Naive thymus-derived CD8-positive, alpha-beta T cell (primary cell): Measurements from ENCODE around the gene GPX3. TPM values are rescaled to one million over a fixed set of nuclear protein-coding genes. Genes with fewer than 3 reads are reported as not detected.
A peak's percentile ranks its signal among the peaks of the same experiment; 100 is the strongest.

ENCODE experiments used
- ATAC-seq, 2 donors: fragments of 150-1000 bp; cut with Tn5 transposase in 1 of 2; sonication (Bioruptor Pico), chemical (Tn5 transposase) in 1 of 2; 1 replicate in 1 of 2; 2 replicates in 1 of 2; pipeline ENCODE4 v1.10.0; 2021; ENCODE audit warnings: mild to moderate bottlenecking in 2 of 2, moderate library complexity in 2 of 2
- POLR2A ChIA-PET: fragments of 350-600 bp; sonication (Branson Sonifier 250); formaldehyde crosslinking; loops from one replicate; lab custom pipeline; 2021; ENCODE audit warnings: antibody characterized with exemption; lab: Charles Lee
- DNase-seq, 10 donors: peaks; one replicate each; pipeline versions ENCODE4 v3.0.0 to v3.0.0-alpha.2; 2020 to 2022
- H3K27ac Mint-ChIP-seq, 10 donors: one replicate each; pipeline ENCODE4 v1.8.0; 2020 to 2022; ENCODE audit warnings: mild to moderate bottlenecking in 10 of 10, mixed read lengths in 10 of 10, moderate library complexity in 4 of 10, inconsistent platforms in 1 of 10
- H3K27me3 Mint-ChIP-seq, 5 donors: one replicate each; pipeline ENCODE4 v1.8.0; 2021 to 2022; ENCODE audit warnings: mixed read lengths in 5 of 5
- H3K36me3 Mint-ChIP-seq, 3 donors: one replicate each; pipeline ENCODE4 v1.8.0; 2020 to 2022; ENCODE audit warnings: mixed read lengths in 3 of 3, mild to moderate bottlenecking in 2 of 3, inconsistent platforms in 1 of 3
- H3K4me1 Mint-ChIP-seq, 4 donors: one replicate each; pipeline ENCODE4 v1.8.0; 2021 to 2022; ENCODE audit warnings: mixed read lengths in 4 of 4
- H3K4me3 Mint-ChIP-seq, 10 donors: one replicate each; pipeline ENCODE4 v1.8.0; 2020 to 2022; ENCODE audit warnings: mild to moderate bottlenecking in 10 of 10, mixed read lengths in 10 of 10, moderate library complexity in 6 of 10, inconsistent platforms in 1 of 10
- H3K9me3 Mint-ChIP-seq, 9 donors: one replicate each; pipeline ENCODE4 v1.8.0; 2020 to 2022; ENCODE audit warnings: mixed read lengths in 9 of 9, mild to moderate bottlenecking in 3 of 9, inconsistent platforms in 1 of 9, moderate library complexity in 1 of 9
- polyA plus RNA-seq, 3 donors: library from polyadenylated mRNA; unstranded; fragments of 300-500 nt; fragmentation: Illumina TruSeq; gene quantifications; one replicate each; pipeline ENCODE4 v1.2.3, GENCODE V29; 2021
- total RNA-seq, 8 experiments: library from RNA in 2 of 8; stranded (reverse) in 2 of 8; gene quantifications; one replicate each; pipeline ENCODE4 v1.2.3 and lab custom pipeline; 2021 to 2026

GPX3 gene
- total and polyA plus RNA-seq, 5 experiments from 2014 or later = 0.35 to 1.9 TPM; not detected in 3

DNA sequence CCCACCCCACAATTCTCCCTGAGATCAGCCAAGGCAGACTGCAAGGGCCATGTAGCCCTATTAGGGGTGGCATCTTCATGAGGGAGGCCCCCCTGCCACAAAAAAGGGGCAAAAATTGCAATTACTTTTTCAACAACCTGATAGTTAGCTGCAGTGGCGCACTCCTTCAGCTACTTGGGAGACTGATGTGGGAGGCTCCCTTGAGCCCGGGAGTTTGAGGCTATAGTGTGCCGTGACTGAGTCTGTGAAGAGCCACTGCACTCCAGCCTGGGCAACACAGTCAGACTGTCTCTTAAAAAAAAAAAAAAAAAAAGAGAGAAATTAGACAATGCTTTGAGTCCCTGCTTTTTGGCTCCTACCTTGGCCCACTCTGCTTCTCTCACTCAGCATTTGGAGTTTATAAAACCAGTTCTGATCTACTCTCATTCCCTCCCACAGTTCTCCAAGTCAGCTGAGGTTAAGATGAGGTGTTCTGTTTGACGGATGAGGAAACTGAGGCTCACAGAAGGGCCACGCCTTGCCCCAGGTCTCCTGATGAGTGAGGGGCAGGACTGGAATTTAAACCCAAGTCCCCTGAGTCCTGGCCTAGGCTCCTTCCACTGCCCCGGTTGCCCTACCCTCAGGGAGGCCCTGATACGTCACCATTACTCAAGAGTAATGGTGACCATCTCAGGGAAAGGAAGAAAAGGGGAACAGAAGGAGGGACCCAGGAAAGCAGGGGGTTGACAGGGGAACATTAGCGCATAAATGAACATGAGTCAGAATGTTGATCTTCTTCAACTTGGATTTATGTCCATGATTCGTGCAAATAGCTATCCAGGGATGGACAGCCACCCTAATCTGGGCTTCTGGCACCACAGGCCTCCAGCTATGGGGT, 9.0 kb downstream of the GPX3 start:
- POLR2A ChIA-PET = no interaction called here
- Mint-ChIP-seq H3K36me3 (peaks cover 8 to 63% (median 29%) of the 10 kb centered on the region in 3 donors), H3K9me3 (no peaks in the 10 kb centered on the region)

GRCh38 chr5:151030056-151030336, 9.6 kb downstream of the GPX3 start:
- DNase-seq (no peak), ATAC-seq (no peak)
- Mint-ChIP-seq H3K27ac (no peak overlapping the region), H3K9me3 (no peaks in the 10 kb centered on the region), H3K4me3 (no peak overlapping the region), H3K36me3 (peaks cover 8 to 69% (median 32%) of the 10 kb centered on the region in 3 donors), H3K4me1 (no peaks in the 10 kb centered on the region), H3K27me3 (no peaks in the 10 kb centered on the region)
- POLR2A ChIA-PET = no interaction called here

More for the DNA sequence above, 9.0 kb downstream of the GPX3 start:
- H3K4me1 Mint-ChIP-seq = peaks cover 0 to 4% (median 2%) of the 10 kb centered on the region in 4 donors
- peak overlapping the region in 1 of 10 donors; percentile 30 for H3K27ac Mint-ChIP-seq
- ATAC-seq (no peak), DNase-seq (no peak)
- H3K27me3 Mint-ChIP-seq = no peaks in the 10 kb centered on the region
- H3K4me3 Mint-ChIP-seq = no peak overlapping the region

- Mint-ChIP-seq H3K36me3 (peaks cover 8 to 73% (median 32%) of the 10 kb centered on the region in 3 donors), H3K4me1 (no peaks in the 10 kb centered on the region), H3K9me3 (no peaks in the 10 kb centered on the region), H3K27ac (no peak overlapping the region), H3K4me3 (no peak overlapping the region), H3K27me3 (no peaks in the 10 kb centered on the region)
- ATAC-seq (no peak), DNase-seq (no peak)
- POLR2A ChIA-PET = no interaction called here
Observed at GRCh38 chr5:151030379-151030778, 10.0 kb downstream of the GPX3 start.

- Mint-ChIP-seq H3K4me3 (no peak overlapping the region), H3K4me1 (no peaks in the 10 kb centered on the region), H3K27me3 (no peaks in the 10 kb centered on the region), H3K9me3 (no peaks in the 10 kb centered on the region), H3K36me3 (peaks cover 8 to 83% (median 38%) of the 10 kb centered on the region in 3 donors), H3K27ac (no peak overlapping the region)
- ATAC-seq (no peak), DNase-seq (no peak)
- POLR2A ChIA-PET = no interaction called here
Observed at GRCh38 chr5:151031554-151031953, 11.2 kb downstream of the GPX3 start.

DNA sequence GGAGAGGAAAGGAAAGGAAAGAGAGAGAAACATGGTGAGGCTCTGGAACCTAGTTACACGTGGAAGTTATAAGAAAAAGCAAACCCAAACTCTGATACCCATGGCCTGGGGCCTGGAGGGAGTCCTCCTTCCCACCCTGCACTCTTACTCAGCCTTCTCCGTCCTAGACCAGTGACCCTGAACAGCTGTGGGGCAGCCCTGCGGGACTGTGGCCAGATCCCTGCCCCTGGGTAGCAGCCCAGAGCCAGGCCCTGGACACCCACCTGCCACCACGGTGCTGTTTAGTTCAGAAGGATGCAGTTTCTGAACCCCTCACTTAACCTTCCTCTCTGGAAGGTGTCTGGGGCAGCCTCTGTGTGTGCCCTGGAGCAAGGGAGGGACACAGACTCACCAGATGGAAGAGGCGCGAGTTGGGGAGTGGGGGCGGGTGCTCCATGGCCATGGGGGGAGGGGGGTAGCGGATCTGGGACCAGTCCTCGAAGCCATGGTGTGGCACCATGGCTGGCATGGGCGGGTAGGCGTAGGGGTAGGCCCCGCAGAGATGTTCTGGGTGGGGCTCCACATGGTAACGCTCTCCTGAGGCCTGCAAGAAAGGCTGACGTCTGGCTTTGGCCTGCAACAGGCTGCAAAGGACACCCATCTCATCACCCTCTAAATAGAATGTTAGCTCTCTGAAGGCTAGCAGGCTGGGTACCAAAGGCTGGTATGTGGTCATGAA, 13.0 kb downstream of the GPX3 start:
- Mint-ChIP-seq H3K27me3 (no peaks in the 10 kb centered on the region), H3K27ac (peak overlapping the region in 1 of 10 donors; percentile 39), H3K4me3 (no peak overlapping the region), H3K9me3 (no peaks in the 10 kb centered on the region), H3K36me3 (peaks cover 8 to 98% (median 45%) of the 10 kb centered on the region in 3 donors), H3K4me1 (peaks cover 0 to 2% (median 0%) of the 10 kb centered on the region in 4 donors)
- no peak for ATAC-seq
- POLR2A ChIA-PET = interaction anchor here (0.6 to 0.7 kb wide), 2 partner anchors 9 to 255 kb away, joined by 3 to 6 read pairs; partner anchors contain the start of gene SMIM3
- no peak for DNase-seq

GRCh38 chr5:151034422-151035379, 14.3 kb downstream of the GPX3 start:
- no peaks in the 10 kb centered on the region for H3K27me3 Mint-ChIP-seq
- POLR2A ChIA-PET = interaction anchor here (0.6 kb wide), 1 partner anchor 129 kb away, joined by 5 read pairs; no protein-coding TSS in a partner anchor
- no peak for ATAC-seq
- peaks cover 0 to 4% (median 0%) of the 10 kb centered on the region in 4 donors for H3K4me1 Mint-ChIP-seq
- no peaks in the 10 kb centered on the region for H3K9me3 Mint-ChIP-seq
- no peak overlapping the region for H3K4me3 Mint-ChIP-seq
- DNase-seq = no peak
- H3K27ac Mint-ChIP-seq = peak overlapping the region in 1 of 10 donors; percentile 78
- H3K36me3 Mint-ChIP-seq = peaks cover 8 to 96% (median 39%) of the 10 kb centered on the region in 3 donors

DNA sequence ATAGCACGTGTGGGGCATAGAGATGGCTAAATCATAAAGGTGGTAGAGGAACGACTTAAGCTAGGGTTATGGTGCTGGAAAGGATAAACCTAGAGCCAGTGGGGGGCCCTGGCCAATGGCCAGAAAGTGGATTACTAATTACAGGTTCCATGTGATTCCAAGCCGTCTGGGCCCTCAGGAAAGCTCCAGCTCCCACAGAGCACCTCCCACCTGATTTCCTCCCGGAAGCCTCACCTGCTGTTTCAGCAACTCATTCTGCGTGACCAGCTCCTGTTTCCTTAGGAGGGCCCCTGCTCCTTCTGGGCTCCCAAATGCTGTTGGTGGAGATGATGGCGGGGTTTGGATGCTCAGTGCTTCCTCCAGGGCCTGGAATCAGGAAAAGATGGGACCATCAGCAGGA, 16.2 kb downstream of the GPX3 start:
- no peak for ATAC-seq
- no peaks in the 10 kb centered on the region for H3K9me3 Mint-ChIP-seq
- H3K27me3 Mint-ChIP-seq = no peaks in the 10 kb centered on the region
- no peak for DNase-seq
- H3K4me1 Mint-ChIP-seq = peaks cover 0 to 4% (median 0%) of the 10 kb centered on the region in 4 donors
- POLR2A ChIA-PET = no interaction called here
- H3K36me3 Mint-ChIP-seq = peaks cover 8 to 95% (median 39%) of the 10 kb centered on the region in 3 donors
- H3K27ac Mint-ChIP-seq = no peak overlapping the region
- no peak overlapping the region for H3K4me3 Mint-ChIP-seq

DNA sequence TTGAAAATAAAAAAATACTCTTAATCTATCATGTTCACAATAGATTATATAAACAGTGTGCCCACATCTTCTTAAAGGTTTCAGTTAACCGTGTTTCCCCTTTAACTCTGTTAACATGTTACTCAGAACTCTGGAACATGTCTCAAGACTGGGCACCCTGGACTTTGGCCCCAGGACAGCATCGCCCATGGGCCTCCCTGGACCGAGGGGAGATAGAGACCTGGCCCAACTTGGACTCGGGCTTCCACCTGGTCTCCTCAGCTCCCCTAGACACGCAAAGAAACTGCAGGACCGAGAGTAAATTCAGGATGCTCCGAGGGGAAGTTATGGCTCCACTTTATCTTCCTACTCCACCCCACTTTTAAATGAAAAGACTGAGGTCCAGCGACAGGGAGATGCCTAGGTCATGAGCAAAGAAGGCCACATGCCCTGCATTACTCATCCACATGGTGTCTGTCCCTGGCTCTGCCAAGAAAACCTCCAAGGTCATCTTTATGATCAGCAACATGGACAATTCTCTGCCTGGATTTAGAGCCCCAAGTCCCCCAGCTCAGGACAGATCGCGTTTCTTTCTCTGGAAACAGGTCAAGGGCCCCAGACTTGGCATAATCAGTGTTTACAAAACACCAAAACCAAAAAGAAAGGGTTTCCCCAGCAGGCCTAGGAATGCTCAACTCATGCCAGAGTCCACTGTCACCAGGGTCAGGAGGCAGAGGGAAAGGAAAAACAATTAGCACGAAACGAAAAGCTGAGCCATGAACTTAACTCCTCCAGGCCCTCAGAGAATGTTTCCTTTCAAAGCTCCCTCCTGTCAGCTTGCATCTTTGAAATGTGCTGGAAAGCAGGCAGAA, 17.4 kb downstream of the GPX3 start:
- Mint-ChIP-seq H3K36me3 (peaks cover 8 to 95% (median 38%) of the 10 kb centered on the region in 3 donors), H3K4me1 (peaks cover 0 to 4% (median 0%) of the 10 kb centered on the region in 4 donors), H3K4me3 (no peak overlapping the region), H3K27me3 (no peaks in the 10 kb centered on the region), H3K27ac (no peak overlapping the region), H3K9me3 (no peaks in the 10 kb centered on the region)
- DNase-seq (no peak), ATAC-seq (no peak)
- POLR2A ChIA-PET = no interaction called here

DNA sequence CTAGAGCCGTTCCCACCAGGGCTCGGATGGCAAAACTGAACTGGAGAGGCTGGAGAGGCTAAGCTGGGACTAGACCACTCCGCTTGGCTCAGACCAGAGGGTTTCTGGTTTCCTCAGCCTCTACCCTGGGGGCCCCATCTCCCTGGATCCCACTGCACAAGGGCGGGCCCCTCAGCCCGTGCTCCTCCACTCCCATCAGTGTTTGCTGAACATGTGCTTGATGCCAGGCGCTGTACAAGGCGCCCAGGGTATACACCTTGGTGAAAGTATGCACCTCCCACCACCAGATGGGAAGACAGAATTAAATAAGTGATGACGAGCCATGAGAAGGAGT, 18.0 kb downstream of the GPX3 start:
- ATAC-seq (no peak), DNase-seq (no peak)
- Mint-ChIP-seq H3K4me3 (no peak overlapping the region), H3K27ac (peak overlapping the region in 3 of 10 donors; percentile 13 to 81 (median 61)), H3K9me3 (no peaks in the 10 kb centered on the region), H3K27me3 (no peaks in the 10 kb centered on the region), H3K4me1 (peaks cover 0 to 4% (median 0%) of the 10 kb centered on the region in 4 donors), H3K36me3 (peaks cover 8 to 95% (median 42%) of the 10 kb centered on the region in 3 donors)
- POLR2A ChIA-PET = no interaction called here

- ATAC-seq (no peak), DNase-seq (no peak)
- peaks cover 6 to 95% (median 42%) of the 10 kb centered on the region in 3 donors for H3K36me3 Mint-ChIP-seq
- H3K27me3 Mint-ChIP-seq = no peaks in the 10 kb centered on the region
- H3K27ac Mint-ChIP-seq = peak overlapping the region in 4 of 10 donors; percentile 13 to 81 (median 70)
- no peak overlapping the region for H3K4me3 Mint-ChIP-seq
- H3K4me1 Mint-ChIP-seq = peaks cover 0 to 4% (median 0%) of the 10 kb centered on the region in 4 donors
- POLR2A ChIA-PET = no interaction called here
- no peaks in the 10 kb centered on the region for H3K9me3 Mint-ChIP-seq
Observed at GRCh38 chr5:151038801-151039238, 18.4 kb downstream of the GPX3 start.

DNA sequence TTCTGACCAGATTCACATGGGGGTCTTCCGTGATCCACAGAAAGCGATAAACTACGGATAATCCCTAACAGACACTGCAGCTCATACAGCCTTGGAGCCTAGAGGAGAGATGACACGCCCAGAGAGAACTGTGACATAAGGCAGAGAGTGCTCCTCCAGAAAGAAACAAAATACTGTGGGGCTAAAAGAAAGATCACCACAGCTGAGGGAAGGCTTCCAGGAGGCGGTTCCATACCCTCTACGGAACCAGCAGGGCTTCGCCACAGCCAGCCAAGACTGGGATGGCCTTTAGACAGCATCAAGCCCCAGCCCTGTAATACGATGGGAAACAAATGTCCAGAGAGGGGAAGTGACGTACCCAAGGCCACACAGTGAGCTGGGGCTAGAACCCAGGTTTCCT, 19.3 kb downstream of the GPX3 start:
- ATAC-seq = no peak
- no peaks in the 10 kb centered on the region for H3K9me3 Mint-ChIP-seq
- POLR2A ChIA-PET = no interaction called here
- H3K4me1 Mint-ChIP-seq = peaks cover 0 to 7% (median 0%) of the 10 kb centered on the region in 4 donors
- peaks cover 0 to 93% (median 41%) of the 10 kb centered on the region in 3 donors for H3K36me3 Mint-ChIP-seq
- no peaks in the 10 kb centered on the region for H3K27me3 Mint-ChIP-seq
- DNase-seq = no peak
- H3K27ac Mint-ChIP-seq = peak overlapping the region in 1 of 10 donors; percentile 4
- no peak overlapping the region for H3K4me3 Mint-ChIP-seq
